ENCODE measurements around the gene NCK2.

DNA sequence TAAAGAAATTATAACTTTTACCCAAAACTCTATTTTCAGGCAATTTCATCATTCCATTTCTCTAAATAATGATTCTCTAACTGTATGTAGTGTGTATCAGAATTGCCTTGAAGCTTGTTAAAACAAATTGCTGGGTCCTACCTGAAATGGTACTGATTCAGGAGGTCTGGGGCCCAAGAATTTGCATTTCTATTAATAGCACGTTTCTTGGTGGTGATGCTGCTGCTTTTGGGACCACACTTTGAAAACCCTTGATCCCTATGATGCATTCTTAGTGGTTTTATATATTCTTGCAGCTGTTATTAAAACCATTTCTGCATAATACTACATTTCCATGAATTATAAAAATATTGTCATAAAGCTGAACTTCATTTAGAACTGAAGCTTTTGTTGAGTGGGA, 140.7 kb downstream of the NCK2 start:
- TF ChIP-seq, protein P1, sequence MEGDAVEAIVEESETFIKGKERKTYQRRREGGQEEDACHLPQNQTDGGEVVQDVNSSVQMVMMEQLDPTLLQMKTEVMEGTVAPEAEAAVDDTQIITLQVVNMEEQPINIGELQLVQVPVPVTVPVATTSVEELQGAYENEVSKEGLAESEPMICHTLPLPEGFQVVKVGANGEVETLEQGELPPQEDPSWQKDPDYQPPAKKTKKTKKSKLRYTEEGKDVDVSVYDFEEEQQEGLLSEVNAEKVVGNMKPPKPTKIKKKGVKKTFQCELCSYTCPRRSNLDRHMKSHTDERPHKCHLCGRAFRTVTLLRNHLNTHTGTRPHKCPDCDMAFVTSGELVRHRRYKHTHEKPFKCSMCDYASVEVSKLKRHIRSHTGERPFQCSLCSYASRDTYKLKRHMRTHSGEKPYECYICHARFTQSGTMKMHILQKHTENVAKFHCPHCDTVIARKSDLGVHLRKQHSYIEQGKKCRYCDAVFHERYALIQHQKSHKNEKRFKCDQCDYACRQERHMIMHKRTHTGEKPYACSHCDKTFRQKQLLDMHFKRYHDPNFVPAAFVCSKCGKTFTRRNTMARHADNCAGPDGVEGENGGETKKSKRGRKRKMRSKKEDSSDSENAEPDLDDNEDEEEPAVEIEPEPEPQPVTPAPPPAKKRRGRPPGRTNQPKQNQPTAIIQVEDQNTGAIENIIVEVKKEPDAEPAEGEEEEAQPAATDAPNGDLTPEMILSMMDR (IDR thresholded peaks at IDR 0.05; ENCODE audit: poor library complexity) = no peak
- TF ChIP-seq EZH2 (IDR thresholded peaks at IDR 0.05; ENCODE audit: borderline replicate concordance) = no peak
